Astrocyte (in vitro differentiated cells and primary cell): ENCODE data around the gene HAUS7. TPM values are rescaled to one million over a fixed set of nuclear protein-coding genes. Genes with fewer than 3 reads are reported as not detected.

Experiments
- DNase-seq: peaks from one replicate; pipeline ENCODE4 v3.0.0-alpha.2; 2010; ENCODE audit warnings: low read depth
- FAIRE-seq: peaks from 2 replicates; lab custom pipeline; 2011; peaks lifted over from hg19 to GRCh38; lab: Jason Lieb, UNC
- H2AFZ ChIP-seq: 2 replicates; pipeline ENCODE4 v1.6.0; 2012; ENCODE audit warnings: low read depth, low read length, inconsistent platforms
- H3K27ac ChIP-seq: 2 replicates; pipeline ENCODE4 v1.5.1; 2011; ENCODE audit warnings: low read depth, low read length, inconsistent platforms
- H3K27me3 ChIP-seq: 2 replicates; pipeline ENCODE4 v1.6.0; 2011; ENCODE audit warnings: low read length, inconsistent platforms; ENCODE audit not compliant: insufficient read depth
- H3K36me3 ChIP-seq: 2 replicates; pipeline ENCODE4 v1.5.1; 2011; ENCODE audit warnings: low read length, inconsistent platforms; ENCODE audit not compliant: insufficient read depth
- H3K4me1 ChIP-seq: 2 replicates; pipeline ENCODE4 v1.5.1; 2011; ENCODE audit warnings: low read length, inconsistent platforms; ENCODE audit not compliant: insufficient read depth
- H3K4me2 ChIP-seq: 2 replicates; pipeline ENCODE4 v1.6.0; 2012; ENCODE audit warnings: low read length, inconsistent platforms
- H3K4me3 ChIP-seq: 2 replicates; pipeline ENCODE4 v1.5.1; 2011; ENCODE audit warnings: low read depth, mild to moderate bottlenecking, low read length, inconsistent platforms; ENCODE audit not compliant: insufficient read depth
- H3K79me2 ChIP-seq: 2 replicates; pipeline ENCODE4 v1.6.0; 2012; ENCODE audit warnings: mild to moderate bottlenecking, low read length, inconsistent platforms; ENCODE audit not compliant: insufficient read depth
- H3K9ac ChIP-seq: 2 replicates; pipeline ENCODE4 v1.6.0; 2012; ENCODE audit warnings: mild to moderate bottlenecking, low read length, inconsistent platforms
- H3K9me3 ChIP-seq: 2 replicates; pipeline ENCODE4 v1.5.1; 2012; ENCODE audit warnings: low read depth, mild to moderate bottlenecking, low read length, inconsistent platforms; ENCODE audit not compliant: insufficient read depth
- H4K20me1 ChIP-seq: 2 replicates; pipeline ENCODE4 v1.6.0; 2012; ENCODE audit warnings: low read length, inconsistent platforms; ENCODE audit not compliant: insufficient read depth
- H3K27ac Mint-ChIP-seq: one replicate; pipeline ENCODE4 v1.8.0; 2021; ENCODE audit warnings: mild to moderate bottlenecking, mixed read lengths; ENCODE audit not compliant: unreplicated experiment
- H3K27me3 Mint-ChIP-seq: one replicate; pipeline ENCODE4 v1.8.0; 2021; ENCODE audit warnings: low read depth, mixed read lengths; ENCODE audit not compliant: unreplicated experiment
- H3K36me3 Mint-ChIP-seq: one replicate; pipeline ENCODE4 v1.8.0; 2021; ENCODE audit warnings: low read depth, mixed read lengths; ENCODE audit not compliant: unreplicated experiment
- H3K4me1 Mint-ChIP-seq: one replicate; pipeline ENCODE4 v1.8.0; 2021; ENCODE audit warnings: low read depth, mixed read lengths; ENCODE audit not compliant: unreplicated experiment
- H3K4me3 Mint-ChIP-seq: one replicate; pipeline ENCODE4 v1.8.0; 2021; ENCODE audit warnings: mild to moderate bottlenecking, moderate library complexity, mixed read lengths; ENCODE audit not compliant: unreplicated experiment
- H3K9me3 Mint-ChIP-seq: one replicate; pipeline ENCODE4 v1.8.0; 2021; ENCODE audit warnings: mild to moderate bottlenecking, mixed read lengths; ENCODE audit not compliant: unreplicated experiment
- CTCF ChIP-seq: IDR thresholded peaks from 2 replicates; pipeline ENCODE4 v1.5.1; 2011; ENCODE audit warnings: low read depth, mild to moderate bottlenecking, inconsistent platforms, low read length, moderate library complexity; ENCODE audit not compliant: insufficient read depth
- EZH2 ChIP-seq: IDR thresholded peaks from 2 replicates; pipeline ENCODE4 v1.6.1; 2012; ENCODE audit warnings: mild to moderate bottlenecking, low read length, inconsistent platforms; ENCODE audit not compliant: insufficient read depth
- total RNA-seq: library from RNA; stranded (reverse); gene quantifications from 2 replicates; pipeline ENCODE4 v1.2.1, GENCODE V29; 2021

Gene HAUS7
- total RNA-seq, 1 donor from 2014 or later: 12.1 TPM

- Mint-ChIP-seq H3K4me3 (no peak overlapping the region), H3K27ac (no peak overlapping the region), H3K36me3 (no peaks in the 10 kb centered on the region), H3K9me3 (no peaks in the 10 kb centered on the region), H3K4me1 (peaks cover 14% of the 10 kb centered on the region), H3K27me3 (no peaks in the 10 kb centered on the region)
- Histone ChIP-seq H3K27ac (no peak overlapping the region), H3K79me2 (no peaks in the 10 kb centered on the region), H3K4me3 (no peak overlapping the region), H3K4me2 (no peak overlapping the region), H3K27me3 (no peaks in the 10 kb centered on the region), H3K4me1 (peaks cover 14% of the 10 kb centered on the region), H2AFZ (no peak overlapping the region), H3K9ac (no peak overlapping the region), H3K36me3 (no peaks in the 10 kb centered on the region), H4K20me1 (no peaks in the 10 kb centered on the region), H3K9me3 (no peaks in the 10 kb centered on the region)
- peak; percentile 39 for FAIRE-seq
- peak; percentile 51 for TF ChIP-seq CTCF
- TF ChIP-seq EZH2: no peak
- DNase-seq: no peak
Measured at GRCh38 chrX:153460826-153461225, 9.6 kb downstream of the HAUS7 start.

- no peaks in the 10 kb centered on the region for H4K20me1 ChIP-seq
- FAIRE-seq (peak; percentile 99), DNase-seq (peak; percentile 82)
- no peaks in the 10 kb centered on the region for H3K36me3 ChIP-seq
- peaks cover 14% of the 10 kb centered on the region for H3K4me1 Mint-ChIP-seq
- peak overlapping the region; percentile 38 for H3K27ac ChIP-seq
- no peaks in the 10 kb centered on the region for H3K9me3 Mint-ChIP-seq
- peak overlapping the region; percentile 90 for H3K27ac Mint-ChIP-seq
- H3K4me1 ChIP-seq: peaks cover 14% of the 10 kb centered on the region
- H3K79me2 ChIP-seq: no peaks in the 10 kb centered on the region
- peak overlapping the region; percentile 53 for H3K4me2 ChIP-seq
- no peaks in the 10 kb centered on the region for H3K36me3 Mint-ChIP-seq
- H3K27me3 Mint-ChIP-seq: no peaks in the 10 kb centered on the region
- no peak for TF ChIP-seq EZH2
- no peak for TF ChIP-seq CTCF
- no peak overlapping the region for H2AFZ ChIP-seq
- no peak overlapping the region for H3K4me3 ChIP-seq
- H3K9ac ChIP-seq: no peak overlapping the region
- H3K9me3 ChIP-seq: no peaks in the 10 kb centered on the region
- no peaks in the 10 kb centered on the region for H3K27me3 ChIP-seq
- H3K4me3 Mint-ChIP-seq: no peak overlapping the region
Measured at GRCh38 chrX:153459986-153460385, 10.4 kb downstream of the HAUS7 start.

GRCh38 chrX:153458476-153458875, 11.9 kb downstream of the HAUS7 start:
- Histone ChIP-seq H3K9ac (no peak overlapping the region), H3K4me1 (peaks cover 14% of the 10 kb centered on the region), H2AFZ (no peak overlapping the region), H3K4me3 (no peak overlapping the region), H3K9me3 (no peaks in the 10 kb centered on the region), H3K27ac (no peak overlapping the region), H3K27me3 (no peaks in the 10 kb centered on the region), H3K79me2 (no peaks in the 10 kb centered on the region), H3K36me3 (no peaks in the 10 kb centered on the region), H3K4me2 (no peak overlapping the region), H4K20me1 (no peaks in the 10 kb centered on the region)
- Mint-ChIP-seq H3K4me1 (peaks cover 14% of the 10 kb centered on the region), H3K36me3 (no peaks in the 10 kb centered on the region), H3K4me3 (no peak overlapping the region), H3K27me3 (no peaks in the 10 kb centered on the region), H3K9me3 (no peaks in the 10 kb centered on the region), H3K27ac (no peak overlapping the region)
- DNase-seq (no peak), FAIRE-seq (no peak)
- TF ChIP-seq CTCF: no peak
- no peak for TF ChIP-seq EZH2
